Activated T-cell treated with anti-CD3 and anti-CD28 coated beads for 48 hours (primary cell): ENCODE results near the gene IL25.

ENCODE experiments used
- DNase-seq: peaks from one replicate; pipeline ENCODE4 v3.0.0-alpha.2; 2020; ENCODE audit warnings: low read depth

The IL25 gene

DNA sequence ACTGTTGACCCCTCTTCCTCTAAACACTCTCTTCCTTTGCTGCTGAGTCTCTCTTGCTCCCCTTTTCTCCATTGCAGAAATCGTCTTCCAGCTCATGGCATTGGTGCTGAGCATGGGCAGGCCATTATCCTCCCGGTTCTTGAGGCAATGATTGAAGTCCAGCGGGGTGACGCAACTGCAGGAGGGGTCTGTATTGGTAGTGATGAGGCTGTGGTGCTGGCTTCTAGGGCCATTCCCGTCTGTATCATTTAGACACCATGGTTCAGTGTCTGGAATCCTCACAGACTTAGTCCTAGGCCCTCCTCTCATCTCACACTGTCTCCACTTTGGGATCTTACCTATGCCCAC is 19.2 kb upstream of the IL25 start:
- DNase-seq = no peak

- DNase-seq = no peak
These were observed 17.6 kb upstream of the IL25 start for GRCh38 chr14:23354990-23355389.

DNA sequence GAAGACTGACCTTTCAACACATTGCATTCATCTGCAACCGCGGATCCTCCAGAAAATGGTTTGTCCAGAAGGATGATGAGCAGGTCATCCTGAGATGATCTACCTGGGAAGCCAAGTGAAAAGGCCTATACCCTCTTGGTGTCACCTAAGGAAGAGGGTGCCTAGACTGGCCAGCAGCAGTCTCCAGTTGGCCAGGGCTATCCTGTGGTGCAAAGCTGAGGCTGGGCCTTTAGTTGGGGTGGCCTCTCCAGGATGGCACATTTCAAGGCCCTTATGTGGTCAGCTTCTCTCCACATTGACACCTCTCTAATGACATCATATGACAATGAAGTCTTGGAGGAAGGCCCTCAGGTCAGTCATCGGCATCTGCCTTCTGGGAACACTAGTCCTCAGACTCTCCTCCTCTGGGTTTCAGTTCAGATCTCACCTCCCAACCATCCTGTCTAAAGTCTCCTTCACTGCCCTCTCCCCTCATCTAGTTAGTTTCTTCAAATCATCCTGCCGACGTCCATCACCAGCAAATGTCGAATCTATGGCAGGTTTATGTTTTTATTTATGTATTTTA is 16.7 kb upstream of the IL25 start:
- no peak for DNase-seq

DNA sequence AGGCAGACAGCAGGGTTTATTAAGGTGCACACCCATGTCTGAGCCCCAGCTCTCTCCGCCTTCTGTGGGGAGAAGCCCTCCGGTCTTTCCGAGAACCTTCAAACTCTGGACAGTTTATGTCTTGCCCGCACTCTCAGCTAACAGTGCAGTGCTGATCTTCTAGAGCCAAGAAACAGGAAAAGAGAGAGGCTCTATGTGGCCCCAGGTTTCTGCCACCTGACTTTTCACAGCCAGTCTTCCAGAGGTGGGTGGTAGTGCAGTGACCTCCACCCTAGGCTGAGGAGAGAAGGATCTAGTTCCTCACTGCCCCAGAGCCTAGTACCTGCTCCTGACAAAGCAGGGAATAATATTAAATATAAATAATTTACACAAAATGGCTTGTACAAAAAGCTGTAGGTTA is 15.9 kb upstream of the IL25 start:
- DNase-seq = no peak

DNA sequence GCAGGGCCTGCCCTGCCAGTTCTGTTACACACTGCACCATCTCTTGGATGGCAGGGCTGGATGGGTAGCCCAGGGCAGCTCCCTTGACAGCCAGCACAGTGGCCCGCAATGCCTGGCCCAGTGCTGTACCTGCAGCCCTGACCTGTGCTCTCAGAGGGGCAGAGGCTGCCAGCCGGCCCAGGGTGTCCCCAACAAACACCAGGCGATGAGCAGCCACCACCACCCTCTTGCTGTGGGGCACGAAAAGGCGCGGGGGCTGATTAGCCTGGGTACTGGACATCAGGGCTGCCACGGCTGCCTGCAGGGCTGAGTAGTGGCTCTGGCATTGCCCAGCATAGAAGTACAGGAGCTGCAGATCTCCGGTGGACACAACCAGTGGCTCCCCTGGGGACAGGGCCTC is 15.3 kb upstream of the IL25 start:
- no peak for DNase-seq

DNA sequence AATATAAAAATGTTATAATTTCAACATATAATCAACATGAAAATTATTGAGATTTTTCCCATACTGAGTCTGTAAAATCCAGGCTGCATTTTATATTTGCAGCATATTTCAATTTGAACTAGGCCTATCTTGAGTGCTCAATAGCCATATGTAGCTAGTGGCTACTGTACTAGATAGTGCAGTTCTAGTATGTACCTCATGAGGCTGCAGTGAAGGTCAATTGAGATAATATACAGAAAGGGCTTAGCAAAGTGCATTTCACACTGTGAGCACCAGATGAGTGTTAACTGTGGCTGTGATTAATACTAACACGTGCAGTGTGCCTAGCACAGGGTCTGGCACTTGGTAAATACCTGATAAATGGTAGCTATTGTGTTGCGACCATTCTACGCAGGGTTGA is 14.6 kb upstream of the IL25 start:
- DNase-seq = no peak

DNA sequence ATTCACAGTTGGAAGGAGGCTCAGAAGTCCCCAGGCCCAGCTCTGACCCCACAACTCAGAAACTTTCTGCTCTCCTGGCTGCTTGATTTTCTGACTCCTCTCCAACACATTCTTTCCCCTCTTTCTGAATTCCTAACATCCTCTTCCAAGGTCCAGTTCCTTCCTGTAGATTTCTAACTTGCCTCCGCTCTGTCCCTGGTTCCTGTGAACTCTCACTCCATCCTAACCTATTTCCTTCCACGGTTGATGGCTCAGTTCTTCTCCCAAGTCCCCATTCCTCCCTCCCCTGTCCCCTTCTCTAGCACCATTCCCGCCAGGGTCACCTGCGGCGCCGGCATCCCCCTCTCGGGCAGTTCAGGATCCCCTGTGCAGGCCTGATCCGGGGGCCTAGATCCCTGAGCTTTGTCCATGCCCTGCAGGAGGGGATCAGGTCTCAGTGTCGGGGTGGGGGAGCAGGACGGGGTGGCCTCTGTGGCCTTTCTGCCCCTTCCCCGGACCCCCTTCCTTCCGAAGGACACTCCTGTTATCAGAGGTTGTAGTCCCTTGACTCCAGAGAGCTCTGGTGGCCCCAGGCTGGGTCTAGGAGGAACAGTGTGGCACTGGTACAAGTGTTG is 13.9 kb upstream of the IL25 start:
- no peak for DNase-seq

DNA sequence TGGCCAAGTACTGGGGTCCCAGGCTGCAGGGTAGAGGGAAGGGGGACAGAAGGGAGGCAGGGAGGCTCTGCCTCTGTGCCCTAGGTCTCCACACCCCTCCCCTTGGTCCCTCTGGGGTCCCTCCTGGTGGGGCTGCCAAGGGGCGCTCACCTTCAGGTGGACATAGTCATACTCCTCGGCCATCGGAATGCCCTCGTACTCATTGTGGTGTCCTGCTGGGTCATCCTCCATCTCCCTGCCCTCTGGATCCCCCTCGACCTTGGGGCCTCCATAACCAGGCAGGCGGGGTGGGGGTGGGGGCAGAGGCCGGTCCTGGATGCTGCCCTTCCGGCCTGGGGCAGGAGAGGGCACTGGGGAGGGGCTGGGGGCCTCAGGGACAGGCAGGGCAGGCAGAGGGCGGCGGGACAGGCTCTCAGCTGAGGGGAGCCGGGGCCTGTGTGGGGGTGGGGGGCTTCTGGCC is 13.4 kb upstream of the IL25 start:
- no peak for DNase-seq

DNA sequence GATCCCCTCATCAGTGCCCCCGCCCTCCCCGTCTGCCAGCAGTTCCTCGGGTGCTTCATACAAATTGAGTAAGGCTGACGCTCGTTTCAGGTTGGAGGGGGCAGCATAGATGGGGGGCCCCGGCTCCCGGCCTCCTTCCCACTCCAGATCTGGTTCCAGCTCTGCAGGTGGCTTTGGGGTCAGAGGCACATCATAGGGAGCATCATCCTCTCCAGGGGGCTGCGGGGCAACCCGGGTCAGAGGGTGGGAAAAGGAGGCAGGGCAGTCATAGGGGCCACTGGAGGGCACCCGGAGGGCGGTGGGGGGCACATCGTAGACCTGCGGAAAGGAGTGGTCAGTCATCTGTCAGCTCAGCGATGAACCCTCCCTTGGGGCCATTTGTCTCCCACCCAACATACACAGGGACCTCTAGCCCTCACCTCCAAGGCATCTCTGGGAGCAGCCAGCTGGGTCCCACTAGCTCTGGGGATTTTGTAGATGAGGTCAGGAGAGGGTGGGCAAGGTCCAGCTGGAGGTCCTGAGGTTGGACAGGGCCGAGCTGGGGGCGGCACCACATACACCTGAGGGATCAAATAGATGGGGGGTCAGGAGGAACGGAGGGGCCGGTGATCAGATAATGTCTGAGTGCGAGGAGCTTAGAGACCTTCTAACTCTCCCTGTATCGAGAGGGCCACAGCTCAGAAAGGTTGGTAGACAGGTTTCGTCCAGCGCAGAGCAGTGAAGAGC is 12.7 kb upstream of the IL25 start:
- no peak for DNase-seq

- DNase-seq = no peak
These were observed 12.1 kb upstream of the IL25 start for GRCh38 chr14:23360496-23360895.

DNA sequence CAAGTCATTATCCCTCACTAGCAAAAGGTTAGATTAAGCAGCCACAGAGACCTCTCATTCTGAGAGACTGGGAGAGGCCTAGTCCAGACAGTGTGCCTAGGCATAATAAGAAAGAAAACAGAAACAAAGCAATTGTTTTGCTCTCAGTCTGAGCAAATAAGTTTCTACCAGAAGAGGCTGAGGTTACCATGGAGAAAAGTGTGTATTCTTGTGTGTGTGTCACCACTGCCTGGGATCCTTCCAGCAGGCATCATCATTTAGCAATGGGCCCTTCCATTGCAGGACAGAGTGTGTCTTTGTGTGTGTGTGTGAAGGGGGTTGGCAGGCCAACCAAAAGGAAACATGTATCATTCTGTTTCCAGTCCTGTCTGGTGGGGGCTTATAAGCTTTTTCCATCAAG is 11.3 kb upstream of the IL25 start:
- no peak for DNase-seq

GRCh38 chr14:23361763-23362162 is 10.8 kb upstream of the IL25 start:
- DNase-seq = no peak

- no peak for DNase-seq
These were observed 10.4 kb upstream of the IL25 start for GRCh38 chr14:23362200-23362599.

- DNase-seq = no peak
These were observed 8.2 kb upstream of the IL25 start for GRCh38 chr14:23364164-23365035.

DNA sequence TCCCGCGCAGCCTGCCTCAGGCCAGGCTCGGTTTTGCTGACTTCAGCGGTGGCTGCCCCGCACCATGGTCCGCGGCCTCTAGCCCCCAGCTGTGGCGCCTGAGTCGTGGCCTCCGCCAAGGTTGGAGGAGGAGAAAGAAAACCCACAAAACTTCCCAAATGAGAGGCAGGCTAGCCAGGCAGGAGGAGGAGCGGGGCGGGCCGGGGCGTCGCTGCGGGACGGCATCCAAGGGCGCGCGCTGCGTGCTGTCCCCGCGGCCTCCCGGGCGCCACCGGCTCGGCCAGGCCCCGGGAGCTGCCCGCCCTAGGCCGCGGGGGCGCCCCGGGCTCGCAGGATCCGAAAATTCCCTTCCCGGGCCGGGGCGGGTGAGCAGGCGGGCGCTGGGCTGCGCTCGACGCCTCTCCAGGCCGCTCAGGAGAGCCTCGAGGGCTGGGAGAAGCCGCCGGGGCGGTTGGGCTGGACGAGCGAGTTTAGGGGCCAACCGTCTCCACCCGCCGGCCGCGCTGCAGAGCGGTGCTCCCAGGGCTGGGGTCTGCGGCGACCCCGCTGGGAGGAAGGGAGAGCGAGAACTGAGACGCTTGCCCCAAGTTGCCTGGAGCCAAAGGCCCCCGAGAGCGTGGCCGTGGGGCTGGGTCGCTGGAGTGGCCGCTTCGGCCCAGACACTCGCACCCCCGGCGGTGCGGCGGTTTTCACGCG is 7.4 kb upstream of the IL25 start, which contains the start of gene EFS:
EFS (minus strand) TSS at position 137 of the 696 bp plus-strand sequence. CDS start 147 bp downstream, outside the sequence.
- DNase-seq = no peak

DNA sequence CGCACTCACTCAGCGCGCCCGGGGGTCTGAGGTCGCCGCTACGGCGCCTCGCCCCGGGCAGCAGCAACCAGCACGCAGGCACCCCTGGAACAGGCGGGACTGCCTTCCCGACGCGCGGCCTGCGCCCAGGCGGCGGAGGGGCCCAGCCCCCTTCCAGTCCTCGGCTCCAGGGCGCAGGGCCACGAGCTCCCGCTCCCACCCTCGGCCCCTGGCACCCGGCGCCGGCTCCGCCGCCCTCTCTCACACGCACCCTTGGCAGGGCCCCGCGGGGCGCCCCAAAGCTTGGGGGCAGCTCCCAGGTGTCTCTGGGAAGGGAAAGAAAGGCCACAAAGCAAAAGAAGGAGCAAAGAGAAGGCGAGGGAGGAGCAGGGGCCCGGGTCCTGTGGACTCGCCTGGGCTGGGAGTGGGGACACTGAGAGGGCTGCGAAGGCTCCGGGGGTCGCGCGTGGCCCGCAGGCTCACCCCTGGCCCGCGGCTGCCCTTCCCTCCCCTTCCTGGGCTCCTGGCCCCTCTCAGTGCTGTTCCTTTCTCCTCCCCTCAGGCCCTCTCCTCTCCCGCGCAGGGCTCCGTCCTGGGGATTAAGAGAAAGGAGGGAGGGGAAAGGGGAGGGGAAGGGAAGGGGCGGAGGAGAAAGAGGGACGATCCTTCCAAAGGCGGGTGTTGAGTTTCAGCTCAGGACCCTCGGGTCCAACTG is 6.7 kb upstream of the IL25 start:
- DNase-seq = no peak

DNA sequence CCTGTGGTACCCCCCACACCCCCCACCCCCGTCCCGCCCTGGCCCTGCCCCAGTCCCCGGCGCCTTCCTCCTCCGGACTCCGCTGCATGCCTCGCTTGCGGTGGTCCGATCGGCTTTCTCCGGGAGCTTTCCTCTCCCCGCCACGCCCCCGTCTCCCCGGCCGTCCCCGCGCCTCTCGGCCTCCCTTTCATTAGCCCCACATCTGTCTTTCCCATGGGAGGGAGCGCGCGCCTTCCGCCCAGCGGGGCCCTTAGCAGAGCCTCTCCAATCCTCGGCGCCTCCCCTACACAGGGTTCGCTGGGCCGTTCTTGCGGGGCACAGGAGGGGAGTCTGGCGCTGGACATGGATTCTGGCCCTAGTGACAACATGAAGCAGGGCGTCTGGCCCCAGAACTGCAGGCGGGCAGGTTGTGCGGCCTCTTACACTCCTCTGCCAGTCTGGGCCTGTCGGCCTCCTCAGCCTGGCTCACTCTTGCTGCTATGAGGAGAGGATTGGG is 6.1 kb upstream of the IL25 start:
- no peak for DNase-seq

DNA sequence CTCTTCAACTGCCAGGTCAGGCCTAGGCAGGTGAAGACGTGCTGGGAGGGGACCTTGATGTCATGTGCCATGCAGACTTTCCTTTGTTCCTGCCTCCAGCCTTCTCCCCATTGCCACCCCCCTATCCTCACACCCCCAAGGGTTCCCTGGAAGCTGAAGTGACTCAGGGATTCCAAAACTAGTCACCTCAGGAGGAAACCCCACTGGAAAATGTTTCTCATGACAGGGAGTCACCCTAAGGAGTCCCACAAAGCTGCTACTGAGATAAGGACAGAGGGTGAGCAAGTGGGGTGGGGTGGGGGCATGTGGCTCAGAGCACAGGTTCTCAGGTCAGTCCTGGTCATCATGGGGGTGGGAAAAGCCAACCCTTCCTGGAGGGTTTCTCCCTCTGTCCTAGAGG is 2.4 kb upstream of the IL25 start:
- DNase-seq = no peak

DNA sequence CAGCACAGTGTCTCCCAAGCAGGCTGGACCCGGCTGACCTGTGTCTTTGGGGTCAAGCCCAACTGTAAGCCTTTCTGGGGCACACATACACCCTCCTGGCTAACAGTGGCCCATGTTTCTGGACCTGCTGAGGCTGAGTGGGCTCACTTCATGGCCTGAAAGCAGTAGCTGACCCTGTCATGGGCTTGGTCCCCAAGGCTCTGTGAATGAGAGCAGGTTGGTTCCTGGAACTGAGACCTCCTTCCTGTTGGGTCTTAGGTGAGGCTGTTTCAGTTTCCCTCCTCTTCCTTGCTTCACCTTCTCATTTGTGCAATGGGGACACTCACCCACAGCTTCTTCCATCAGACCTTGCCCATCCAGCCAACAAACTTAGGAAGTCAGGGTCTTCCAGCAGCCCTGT is 744 bp upstream of the IL25 start:
- DNase-seq = no peak

DNA sequence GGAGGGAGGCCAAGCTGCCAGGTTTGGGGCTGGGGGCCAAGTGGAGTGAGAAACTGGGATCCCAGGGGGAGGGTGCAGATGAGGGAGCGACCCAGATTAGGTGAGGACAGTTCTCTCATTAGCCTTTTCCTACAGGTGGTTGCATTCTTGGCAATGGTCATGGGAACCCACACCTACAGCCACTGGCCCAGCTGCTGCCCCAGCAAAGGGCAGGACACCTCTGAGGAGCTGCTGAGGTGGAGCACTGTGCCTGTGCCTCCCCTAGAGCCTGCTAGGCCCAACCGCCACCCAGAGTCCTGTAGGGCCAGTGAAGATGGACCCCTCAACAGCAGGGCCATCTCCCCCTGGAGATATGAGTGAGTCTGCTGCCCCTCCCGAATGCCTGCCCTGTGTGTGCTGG is 432 bp downstream of the IL25 start:
- no peak for DNase-seq

GRCh38 chr14:23375527-23376251 is 3.1 kb downstream of the IL25 start:
- no peak for DNase-seq
